ENCODE results near the gene MARVELD1.

DNA sequence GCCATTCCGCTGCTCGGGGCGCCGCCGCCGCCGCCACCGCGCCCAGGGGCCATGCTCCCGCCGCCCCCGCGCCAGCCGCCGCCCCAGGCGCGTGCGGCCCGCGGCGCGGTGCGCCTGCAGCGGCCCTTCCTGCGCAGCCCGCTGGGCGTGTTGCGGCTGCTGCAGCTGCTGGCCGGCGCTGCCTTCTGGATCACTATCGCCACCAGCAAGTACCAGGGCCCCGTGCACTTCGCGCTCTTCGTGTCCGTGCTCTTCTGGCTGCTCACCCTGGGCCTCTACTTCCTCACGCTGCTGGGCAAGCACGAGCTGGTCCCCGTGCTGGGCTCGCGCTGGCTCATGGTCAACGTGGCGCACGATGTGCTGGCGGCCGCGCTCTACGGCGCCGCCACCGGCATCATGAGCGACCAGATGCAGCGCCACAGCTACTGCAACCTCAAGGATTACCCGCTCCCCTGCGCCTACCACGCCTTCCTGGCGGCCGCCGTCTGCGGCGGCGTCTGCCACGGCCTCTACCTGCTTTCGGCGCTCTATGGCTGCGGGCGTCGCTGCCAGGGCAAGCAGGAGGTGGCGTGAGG is 383 bp downstream of the MARVELD1 start:
- TF ChIP-seq CTCF (IDR thresholded peaks at IDR 0.05) (no peak), POLR2A (IDR thresholded peaks at IDR 0.05) (no peak)

Measured in testis (tissue), 2 donors.